Neutrophil (primary cell): ENCODE results near the gene CAMKK2.

Experiments used
- H3K27ac ChIP-seq: fragments of 200-600 bp; sonication (generic); 2 replicates; pipeline ENCODE4 v1.5.1; 2016; ENCODE audit warnings: mild to moderate bottlenecking, moderate library complexity
- H3K27me3 ChIP-seq: fragments of 200-600 bp; sonication (generic); 2 replicates; pipeline ENCODE4 v1.6.0; 2016; ENCODE audit warnings: mild to moderate bottlenecking
- H3K36me3 ChIP-seq: fragments of 200-600 bp; sonication (generic); 2 replicates; pipeline ENCODE4 v1.5.1; 2017
- H3K4me1 ChIP-seq, 2 experiments: fragments of 200-600 bp in 1 of 2; sonication (generic) in 1 of 2; 1 replicate in 1 of 2; 2 replicates in 1 of 2; pipeline versions ENCODE4 v1.5.1 to v1.6.1; 2013 to 2016; ENCODE audit warnings: low read depth in 1 of 2, low read length in 1 of 2, mild to moderate bottlenecking in 1 of 2, moderate library complexity in 1 of 2; ENCODE audit not compliant: control insufficient read depth in 1 of 2, insufficient read depth in 1 of 2
- H3K4me3 ChIP-seq, 2 experiments: fragments of 200-600 bp in 1 of 2; sonication (generic) in 1 of 2; 1 replicate in 1 of 2; 2 replicates in 1 of 2; pipeline ENCODE4 v1.5.1; 2013 to 2016; ENCODE audit warnings: low read depth in 1 of 2, low read length in 1 of 2, mild to moderate bottlenecking in 1 of 2, moderate library complexity in 1 of 2
- H3K9me3 ChIP-seq: fragments of 200-600 bp; sonication (generic); 2 replicates; pipeline ENCODE4 v1.5.1; 2016
- CTCF ChIP-seq: fragments of 200-600 bp; sonication (generic); IDR thresholded peaks from 2 replicates; pipeline ENCODE4 v1.5.1; 2016; ENCODE audit warnings: antibody characterized with exemption

The CAMKK2 gene

GRCh38 chr12:121279507-121279915 is 17.0 kb downstream of the CAMKK2 start:
- H3K4me1 ChIP-seq: peaks cover 43 to 57% of the 10 kb centered on the region in 2 experiments
- peak overlapping the region; percentile 99 for H3K27ac ChIP-seq
- H3K27me3 ChIP-seq: no peaks in the 10 kb centered on the region
- H3K36me3 ChIP-seq: peaks cover 59% of the 10 kb centered on the region
- no peaks in the 10 kb centered on the region for H3K9me3 ChIP-seq
- no peak for TF ChIP-seq CTCF
- H3K4me3 ChIP-seq: no peak overlapping the region

- no peak for TF ChIP-seq CTCF
- peaks cover 59% of the 10 kb centered on the region for H3K36me3 ChIP-seq
- peak overlapping the region in 1 of 2 experiments; percentile 38 for H3K4me3 ChIP-seq
- no peaks in the 10 kb centered on the region for H3K27me3 ChIP-seq
- H3K9me3 ChIP-seq: no peaks in the 10 kb centered on the region
- H3K4me1 ChIP-seq: peaks cover 42 to 53% of the 10 kb centered on the region in 2 experiments
- peak overlapping the region; percentile 99 for H3K27ac ChIP-seq
Observed at GRCh38 chr12:121279071-121279375, 17.5 kb downstream of the CAMKK2 start.

GRCh38 chr12:121278169-121279070 is 18.1 kb downstream of the CAMKK2 start:
- peaks cover 42 to 52% of the 10 kb centered on the region in 2 experiments for H3K4me1 ChIP-seq
- peak; percentile 24 for TF ChIP-seq CTCF
- H3K27me3 ChIP-seq: no peaks in the 10 kb centered on the region
- no peaks in the 10 kb centered on the region for H3K9me3 ChIP-seq
- H3K36me3 ChIP-seq: peaks cover 59% of the 10 kb centered on the region
- H3K27ac ChIP-seq: peak overlapping the region; percentile 99
- peak overlapping the region; percentile 29 to 38 for H3K4me3 ChIP-seq

GRCh38 chr12:121277374-121277759 is 19.1 kb downstream of the CAMKK2 start:
- Histone ChIP-seq H3K36me3 (peaks cover 59% of the 10 kb centered on the region), H3K9me3 (no peaks in the 10 kb centered on the region), H3K4me3 (peak overlapping the region; percentile 2 to 38), H3K27ac (peak overlapping the region; percentile 99), H3K27me3 (no peaks in the 10 kb centered on the region), H3K4me1 (peaks cover 39 to 45% of the 10 kb centered on the region in 2 experiments)
- no peak for TF ChIP-seq CTCF

GRCh38 chr12:121274036-121274763 is 22.3 kb downstream of the CAMKK2 start:
- Histone ChIP-seq H3K36me3 (peaks cover 74% of the 10 kb centered on the region), H3K4me3 (no peak overlapping the region), H3K27me3 (no peaks in the 10 kb centered on the region), H3K27ac (peak overlapping the region; percentile 31), H3K9me3 (no peaks in the 10 kb centered on the region), H3K4me1 (peaks cover 31% of the 10 kb centered on the region in 2 experiments)
- TF ChIP-seq CTCF: no peak
